Measurements from ENCODE around the gene SH3BP2. TPM values are rescaled to one million over a fixed set of nuclear protein-coding genes. Genes with fewer than 3 reads are reported as not detected.

Gene SH3BP2
- total RNA-seq, 4 donors from 2014 or later: 54.8 to 208 (median 102) TPM

- Histone ChIP-seq H3K27me3 (no peaks in the 10 kb centered on the region), H3K36me3 (no peaks in the 10 kb centered on the region), H3K9me3 (no peaks in the 10 kb centered on the region), H3K27ac (peak overlapping the region; percentile 7 to 75 (median 46)), H3K4me3 (no peak overlapping the region), H3K4me1 (peaks cover 0 to 92% (median 18%) of the 10 kb centered on the region in 4 donors)
- TF ChIP-seq POLR2A (IDR thresholded peaks at IDR 0.05): no peak
- TF ChIP-seq, protein P1, sequence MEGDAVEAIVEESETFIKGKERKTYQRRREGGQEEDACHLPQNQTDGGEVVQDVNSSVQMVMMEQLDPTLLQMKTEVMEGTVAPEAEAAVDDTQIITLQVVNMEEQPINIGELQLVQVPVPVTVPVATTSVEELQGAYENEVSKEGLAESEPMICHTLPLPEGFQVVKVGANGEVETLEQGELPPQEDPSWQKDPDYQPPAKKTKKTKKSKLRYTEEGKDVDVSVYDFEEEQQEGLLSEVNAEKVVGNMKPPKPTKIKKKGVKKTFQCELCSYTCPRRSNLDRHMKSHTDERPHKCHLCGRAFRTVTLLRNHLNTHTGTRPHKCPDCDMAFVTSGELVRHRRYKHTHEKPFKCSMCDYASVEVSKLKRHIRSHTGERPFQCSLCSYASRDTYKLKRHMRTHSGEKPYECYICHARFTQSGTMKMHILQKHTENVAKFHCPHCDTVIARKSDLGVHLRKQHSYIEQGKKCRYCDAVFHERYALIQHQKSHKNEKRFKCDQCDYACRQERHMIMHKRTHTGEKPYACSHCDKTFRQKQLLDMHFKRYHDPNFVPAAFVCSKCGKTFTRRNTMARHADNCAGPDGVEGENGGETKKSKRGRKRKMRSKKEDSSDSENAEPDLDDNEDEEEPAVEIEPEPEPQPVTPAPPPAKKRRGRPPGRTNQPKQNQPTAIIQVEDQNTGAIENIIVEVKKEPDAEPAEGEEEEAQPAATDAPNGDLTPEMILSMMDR (IDR thresholded peaks at IDR 0.05): no peak
- no peak for DNase-seq
These were observed 68.9 kb downstream of the SH3BP2 start for GRCh38 chr4:2861631-2862436.

GRCh38 chr4:2862528-2862927 is 69.6 kb downstream of the SH3BP2 start:
- DNase-seq: peak in 1 of 3 donors; percentile 67
- no peaks in the 10 kb centered on the region for H3K9me3 ChIP-seq
- H3K4me1 ChIP-seq: peaks cover 0 to 93% (median 18%) of the 10 kb centered on the region in 4 donors

DNA sequence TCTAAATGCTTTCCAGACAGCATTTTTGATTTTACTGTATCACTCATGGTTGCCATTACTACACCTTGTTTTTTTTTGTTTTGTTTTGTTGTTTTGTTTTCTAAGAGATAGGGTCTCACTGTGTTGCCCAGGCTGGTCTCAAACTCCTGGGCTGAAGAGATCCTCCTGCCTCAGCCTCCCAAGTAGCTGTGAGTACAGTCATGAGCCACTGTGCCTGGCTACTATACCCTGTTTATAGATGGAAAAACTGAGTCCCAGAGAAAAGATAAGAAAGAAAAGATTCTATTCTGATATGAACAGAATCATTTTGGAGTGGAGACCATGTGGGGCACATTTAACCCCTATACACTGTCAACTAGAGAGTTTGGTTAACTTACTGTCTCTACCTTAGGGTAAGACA is 70.8 kb downstream of the SH3BP2 start:
- DNase-seq: no peak
- H3K36me3 ChIP-seq: no peaks in the 10 kb centered on the region
- no peak overlapping the region for H3K4me3 ChIP-seq
- H3K9me3 ChIP-seq: no peaks in the 10 kb centered on the region
- peak overlapping the region in 1 of 4 donors; percentile 12 for H3K27ac ChIP-seq
- TF ChIP-seq, protein P1 (IDR thresholded peaks at IDR 0.05): no peak
- TF ChIP-seq POLR2A (IDR thresholded peaks at IDR 0.05): no peak
- peaks cover 0 to 93% (median 17%) of the 10 kb centered on the region in 4 donors for H3K4me1 ChIP-seq
- H3K27me3 ChIP-seq: no peaks in the 10 kb centered on the region

More at GRCh38 chr4:2862528-2862927, 69.6 kb downstream of the SH3BP2 start:
- Histone ChIP-seq H3K27me3 (no peaks in the 10 kb centered on the region), H3K36me3 (no peaks in the 10 kb centered on the region), H3K27ac (peak overlapping the region in 3 of 4 donors; percentile 20 to 75 (median 71)), H3K4me3 (no peak overlapping the region)
- TF ChIP-seq, protein P1 (IDR thresholded peaks at IDR 0.05): no peak
- TF ChIP-seq POLR2A (IDR thresholded peaks at IDR 0.05): no peak

DNA sequence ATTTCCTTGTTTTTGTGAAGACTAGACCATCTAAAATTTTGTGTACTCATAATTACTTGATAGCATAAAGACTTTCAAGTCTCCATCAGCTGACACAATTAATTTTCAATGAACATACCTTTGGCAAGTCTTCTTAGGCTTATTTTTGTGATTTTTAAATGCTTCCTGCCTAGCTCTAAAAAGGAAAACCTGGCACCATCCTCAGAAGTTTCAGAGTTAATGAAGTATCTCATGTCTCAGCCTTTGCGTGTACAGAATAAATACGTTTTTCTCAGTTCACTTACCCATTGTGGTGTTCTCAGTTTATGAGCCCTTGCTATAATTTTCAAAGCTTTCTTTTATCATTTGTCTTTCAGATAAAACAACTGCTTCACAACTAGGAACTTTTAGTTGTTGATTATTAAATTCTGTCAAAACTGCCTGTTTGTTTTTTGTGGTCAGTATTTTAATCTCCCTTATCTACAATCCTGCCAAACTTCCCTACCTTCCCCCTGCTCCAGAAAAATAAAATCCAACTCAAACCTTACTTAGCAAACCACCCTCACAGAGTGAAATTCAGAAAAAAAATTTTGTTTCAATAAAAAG is 72.4 kb downstream of the SH3BP2 start:
- Histone ChIP-seq H3K4me1 (peaks cover 0 to 93% (median 20%) of the 10 kb centered on the region in 4 donors), H3K27ac (no peak overlapping the region), H3K4me3 (no peak overlapping the region)

GRCh38 chr4:2866160-2866861 is 73.4 kb downstream of the SH3BP2 start:
- H3K4me3 ChIP-seq: no peak overlapping the region
- DNase-seq: no peak
- TF ChIP-seq, protein P1 (IDR thresholded peaks at IDR 0.05): no peak
- no peak for TF ChIP-seq POLR2A (IDR thresholded peaks at IDR 0.05)
- H3K27ac ChIP-seq: no peak overlapping the region
- H3K27me3 ChIP-seq: no peaks in the 10 kb centered on the region
- no peaks in the 10 kb centered on the region for H3K36me3 ChIP-seq
- peaks cover 0 to 91% (median 16%) of the 10 kb centered on the region in 4 donors for H3K4me1 ChIP-seq
- H3K9me3 ChIP-seq: no peaks in the 10 kb centered on the region

More for the DNA sequence above, 72.4 kb downstream of the SH3BP2 start:
- Histone ChIP-seq H3K9me3 (no peaks in the 10 kb centered on the region), H3K36me3 (no peaks in the 10 kb centered on the region), H3K27me3 (no peaks in the 10 kb centered on the region)
- DNase-seq: no peak
- no peak for TF ChIP-seq POLR2A (IDR thresholded peaks at IDR 0.05)
- TF ChIP-seq, protein P1 (IDR thresholded peaks at IDR 0.05): no peak

All from Peyer's patch (tissue), 4 donors.